Measurements from ENCODE around the gene PHACTR2.

PHACTR2 gene

GRCh38 chr6:143811501-143812157, 133.9 kb downstream of the PHACTR2 start:
- Histone ChIP-seq H3K36me3 (ENCODE audit: control insufficient read depth, insufficient read depth, low read length) (peaks cover 23% of the 10 kb centered on the region), H3K4me1 (ENCODE audit: control insufficient read depth, insufficient read depth, low read length) (no peaks in the 10 kb centered on the region), H3K9me3 (ENCODE audit: control insufficient read depth, insufficient read depth, low read depth, low read length) (no peaks in the 10 kb centered on the region), H3K4me3 (ENCODE audit: low read depth, low read length) (no peak overlapping the region), H3K27me3 (ENCODE audit: control insufficient read depth, insufficient read depth, low read length) (no peaks in the 10 kb centered on the region), H3K27ac (ENCODE audit: low read depth, low read length) (no peak overlapping the region), H3K9ac (ENCODE audit: low read length) (no peak overlapping the region)

DNA sequence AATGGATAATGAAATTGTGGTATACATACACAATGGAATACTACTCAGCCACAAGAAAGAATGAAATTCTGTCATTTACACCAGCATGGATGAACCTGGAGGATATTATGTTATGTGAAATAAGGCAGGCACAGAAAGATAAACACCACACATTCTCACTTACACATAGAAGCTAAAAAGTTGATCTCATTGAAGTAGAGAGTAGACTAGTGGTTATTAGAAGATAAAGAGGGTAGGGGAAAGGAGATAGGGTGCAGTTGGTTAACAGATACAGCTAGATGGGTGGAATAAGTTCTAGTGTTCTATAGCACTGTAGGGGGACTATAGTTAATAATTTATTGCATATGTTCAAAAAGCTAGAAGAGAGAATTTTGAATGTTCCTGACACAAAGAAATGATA, 139.9 kb downstream of the PHACTR2 start:
- Histone ChIP-seq H3K9me3 (ENCODE audit: control insufficient read depth, insufficient read depth, low read depth, low read length) (no peaks in the 10 kb centered on the region), H3K9ac (ENCODE audit: low read length) (no peak overlapping the region), H3K4me1 (ENCODE audit: control insufficient read depth, insufficient read depth, low read length) (peaks cover 5% of the 10 kb centered on the region; the same call in 1 of the 2 replicates), H3K36me3 (ENCODE audit: control insufficient read depth, insufficient read depth, low read length) (peaks cover 11% of the 10 kb centered on the region; the same call in 1 of the 2 replicates), H3K27me3 (ENCODE audit: control insufficient read depth, insufficient read depth, low read length) (no peaks in the 10 kb centered on the region), H3K27ac (ENCODE audit: low read depth, low read length) (no peak overlapping the region), H3K4me3 (ENCODE audit: low read depth, low read length) (no peak overlapping the region)

- Histone ChIP-seq H3K9ac (ENCODE audit: low read length) (no peak overlapping the region), H3K4me3 (ENCODE audit: low read depth, low read length) (no peak overlapping the region), H3K27me3 (ENCODE audit: control insufficient read depth, insufficient read depth, low read length) (no peaks in the 10 kb centered on the region), H3K36me3 (ENCODE audit: control insufficient read depth, insufficient read depth, low read length) (peaks cover 14% of the 10 kb centered on the region), H3K4me1 (ENCODE audit: control insufficient read depth, insufficient read depth, low read length) (peaks cover 9% of the 10 kb centered on the region; the same call in 1 of the 2 replicates), H3K9me3 (ENCODE audit: control insufficient read depth, insufficient read depth, low read depth, low read length) (no peaks in the 10 kb centered on the region), H3K27ac (ENCODE audit: low read depth, low read length) (no peak overlapping the region)
Measured at GRCh38 chr6:143821359-143821758, 143.6 kb downstream of the PHACTR2 start.

- no peak overlapping the region for H3K27ac ChIP-seq (ENCODE audit: low read depth, low read length)
- no peak overlapping the region for H3K9ac ChIP-seq (ENCODE audit: low read length)
- H3K4me1 ChIP-seq (ENCODE audit: control insufficient read depth, insufficient read depth, low read length) = peaks cover 9% of the 10 kb centered on the region; the same call in 1 of the 2 replicates
- no peaks in the 10 kb centered on the region for H3K9me3 ChIP-seq (ENCODE audit: control insufficient read depth, insufficient read depth, low read depth, low read length)
- H3K4me3 ChIP-seq (ENCODE audit: low read depth, low read length) = no peak overlapping the region
- H3K27me3 ChIP-seq (ENCODE audit: control insufficient read depth, insufficient read depth, low read length) = no peaks in the 10 kb centered on the region
- peaks cover 10% of the 10 kb centered on the region for H3K36me3 ChIP-seq (ENCODE audit: control insufficient read depth, insufficient read depth, low read length)
Measured at GRCh38 chr6:143822584-143823024, 144.8 kb downstream of the PHACTR2 start.

DNA sequence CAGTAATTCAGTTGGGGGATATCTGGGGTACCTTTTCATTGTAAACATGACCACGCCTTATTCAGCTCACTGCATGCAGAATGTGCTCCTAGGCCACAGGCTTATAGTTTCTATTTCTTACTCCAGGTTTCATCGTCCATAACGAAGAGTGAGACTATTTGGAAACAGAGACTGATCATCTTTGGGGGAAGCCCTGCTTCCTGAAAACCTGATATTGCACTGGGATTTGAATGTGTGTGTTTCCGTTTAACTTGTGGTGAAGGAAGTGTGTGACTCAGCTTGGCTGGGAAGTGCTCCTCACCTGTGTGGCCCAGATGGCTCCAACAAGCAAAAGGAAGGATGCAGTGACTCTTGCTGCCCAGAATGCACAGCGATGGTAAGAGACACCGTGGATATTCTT, 145.8 kb downstream of the PHACTR2 start:
- no peak overlapping the region for H3K9ac ChIP-seq (ENCODE audit: low read length)
- peaks cover 12% of the 10 kb centered on the region for H3K36me3 ChIP-seq (ENCODE audit: control insufficient read depth, insufficient read depth, low read length)
- no peaks in the 10 kb centered on the region for H3K9me3 ChIP-seq (ENCODE audit: control insufficient read depth, insufficient read depth, low read depth, low read length)
- no peaks in the 10 kb centered on the region for H3K27me3 ChIP-seq (ENCODE audit: control insufficient read depth, insufficient read depth, low read length)
- peaks cover 9% of the 10 kb centered on the region; the same call in 1 of the 2 replicates for H3K4me1 ChIP-seq (ENCODE audit: control insufficient read depth, insufficient read depth, low read length)
- no peak overlapping the region for H3K4me3 ChIP-seq (ENCODE audit: low read depth, low read length)
- H3K27ac ChIP-seq (ENCODE audit: low read depth, low read length) = no peak overlapping the region

DNA sequence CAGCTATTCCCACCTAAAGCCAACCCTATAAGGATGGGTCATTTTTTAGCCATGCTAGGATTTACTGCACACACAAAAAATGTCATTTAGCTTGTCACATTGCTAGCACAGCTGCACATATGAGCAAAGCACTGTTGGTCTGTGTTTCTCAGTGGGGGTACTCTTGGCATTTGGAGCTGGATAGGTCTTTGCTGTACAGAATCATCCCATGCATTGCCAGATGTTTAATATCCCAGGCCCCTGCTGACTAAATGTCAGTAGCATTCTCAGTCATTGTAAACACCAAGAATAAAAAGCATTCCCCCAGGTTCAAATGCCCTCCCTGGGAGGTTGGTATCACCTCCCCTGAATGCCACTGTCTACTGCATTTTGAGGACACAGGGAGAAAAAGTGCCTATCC, 150.8 kb downstream of the PHACTR2 start:
- peaks cover 4% of the 10 kb centered on the region for H3K36me3 ChIP-seq (ENCODE audit: control insufficient read depth, insufficient read depth, low read length)
- no peaks in the 10 kb centered on the region for H3K9me3 ChIP-seq (ENCODE audit: control insufficient read depth, insufficient read depth, low read depth, low read length)
- H3K27ac ChIP-seq (ENCODE audit: low read depth, low read length) = no peak overlapping the region
- H3K9ac ChIP-seq (ENCODE audit: low read length) = no peak overlapping the region
- no peak overlapping the region for H3K4me3 ChIP-seq (ENCODE audit: low read depth, low read length)
- H3K4me1 ChIP-seq (ENCODE audit: control insufficient read depth, insufficient read depth, low read length) = no peaks in the 10 kb centered on the region
- H3K27me3 ChIP-seq (ENCODE audit: control insufficient read depth, insufficient read depth, low read length) = no peaks in the 10 kb centered on the region

DNA sequence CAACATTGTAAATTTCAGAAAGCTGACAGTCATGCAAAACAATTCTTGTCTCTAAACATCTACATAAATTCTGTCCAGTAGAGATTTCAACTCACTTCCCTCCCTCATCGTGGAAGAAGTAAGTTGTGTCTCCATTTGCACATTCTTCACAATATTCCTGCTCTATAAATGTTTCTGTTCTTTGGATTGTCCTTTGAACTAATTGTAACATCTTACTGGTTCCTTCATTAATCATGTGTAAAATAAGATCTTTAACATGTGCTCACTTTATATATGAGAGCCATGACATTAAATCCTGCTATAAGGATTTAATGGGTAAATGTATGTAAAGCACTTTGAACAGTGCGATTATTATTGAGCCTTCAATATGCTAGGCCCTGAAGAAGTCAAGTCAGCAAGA, 158.4 kb downstream of the PHACTR2 start:
- no peaks in the 10 kb centered on the region for H3K36me3 ChIP-seq (ENCODE audit: control insufficient read depth, insufficient read depth, low read length)
- H3K27me3 ChIP-seq (ENCODE audit: control insufficient read depth, insufficient read depth, low read length) = no peaks in the 10 kb centered on the region
- H3K27ac ChIP-seq (ENCODE audit: low read depth, low read length) = no peak overlapping the region
- no peaks in the 10 kb centered on the region for H3K9me3 ChIP-seq (ENCODE audit: control insufficient read depth, insufficient read depth, low read depth, low read length)
- H3K4me1 ChIP-seq (ENCODE audit: control insufficient read depth, insufficient read depth, low read length) = no peaks in the 10 kb centered on the region
- no peak overlapping the region for H3K4me3 ChIP-seq (ENCODE audit: low read depth, low read length)
- no peak overlapping the region for H3K9ac ChIP-seq (ENCODE audit: low read length)

DNA sequence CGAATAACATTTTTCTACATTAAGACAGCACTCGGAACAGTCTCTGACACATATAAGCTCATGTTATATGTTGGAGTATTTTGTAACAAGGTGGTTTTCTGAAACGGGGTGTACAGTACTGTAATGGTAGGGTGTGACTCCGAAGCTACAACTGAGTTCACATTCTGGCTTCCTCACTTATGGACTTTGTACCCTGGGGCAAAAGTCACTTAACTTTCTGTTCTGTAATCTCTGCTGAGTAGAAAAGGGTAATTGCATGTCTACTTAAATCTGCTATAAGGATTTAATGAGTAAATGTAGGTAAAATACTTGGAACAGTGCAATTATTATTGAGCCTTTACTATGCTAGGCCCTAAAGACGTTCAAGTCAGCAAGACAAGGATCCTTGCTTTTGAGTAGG, 160.6 kb downstream of the PHACTR2 start:
- Histone ChIP-seq H3K4me3 (ENCODE audit: low read depth, low read length) (no peak overlapping the region), H3K9me3 (ENCODE audit: control insufficient read depth, insufficient read depth, low read depth, low read length) (no peaks in the 10 kb centered on the region), H3K27ac (ENCODE audit: low read depth, low read length) (no peak overlapping the region), H3K9ac (ENCODE audit: low read length) (no peak overlapping the region), H3K36me3 (ENCODE audit: control insufficient read depth, insufficient read depth, low read length) (no peaks in the 10 kb centered on the region), H3K27me3 (ENCODE audit: control insufficient read depth, insufficient read depth, low read length) (no peaks in the 10 kb centered on the region), H3K4me1 (ENCODE audit: control insufficient read depth, insufficient read depth, low read length) (peaks cover 4% of the 10 kb centered on the region)

GRCh38 chr6:143839196-143839595, 161.4 kb downstream of the PHACTR2 start:
- no peak overlapping the region for H3K9ac ChIP-seq (ENCODE audit: low read length)
- no peak overlapping the region for H3K27ac ChIP-seq (ENCODE audit: low read depth, low read length)
- H3K36me3 ChIP-seq (ENCODE audit: control insufficient read depth, insufficient read depth, low read length) = 0 out of 2 replicates have a peak, but pooled peaks cover 2% of the 10 kb centered on the region
- H3K4me3 ChIP-seq (ENCODE audit: low read depth, low read length) = no peak overlapping the region
- H3K9me3 ChIP-seq (ENCODE audit: control insufficient read depth, insufficient read depth, low read depth, low read length) = no peaks in the 10 kb centered on the region
- H3K27me3 ChIP-seq (ENCODE audit: control insufficient read depth, insufficient read depth, low read length) = no peaks in the 10 kb centered on the region
- H3K4me1 ChIP-seq (ENCODE audit: control insufficient read depth, insufficient read depth, low read length) = peaks cover 4% of the 10 kb centered on the region

GRCh38 chr6:143840595-143841265, 163.0 kb downstream of the PHACTR2 start:
- Histone ChIP-seq H3K9ac (ENCODE audit: low read length) (no peak overlapping the region), H3K9me3 (ENCODE audit: control insufficient read depth, insufficient read depth, low read depth, low read length) (no peaks in the 10 kb centered on the region), H3K27ac (ENCODE audit: low read depth, low read length) (no peak overlapping the region), H3K36me3 (ENCODE audit: control insufficient read depth, insufficient read depth, low read length) (peaks cover 17% of the 10 kb centered on the region), H3K4me3 (ENCODE audit: low read depth, low read length) (no peak overlapping the region), H3K27me3 (ENCODE audit: control insufficient read depth, insufficient read depth, low read length) (no peaks in the 10 kb centered on the region), H3K4me1 (ENCODE audit: control insufficient read depth, insufficient read depth, low read length) (peaks cover 4% of the 10 kb centered on the region)

GRCh38 chr6:143842461-143842901, 164.7 kb downstream of the PHACTR2 start:
- Histone ChIP-seq H3K27ac (ENCODE audit: low read depth, low read length) (peak overlapping the region; percentile 82), H3K27me3 (ENCODE audit: control insufficient read depth, insufficient read depth, low read length) (no peaks in the 10 kb centered on the region), H3K4me1 (ENCODE audit: control insufficient read depth, insufficient read depth, low read length) (peaks cover 4% of the 10 kb centered on the region)

More at GRCh38 chr6:143842461-143842901, 164.7 kb downstream of the PHACTR2 start:
- Histone ChIP-seq H3K36me3 (ENCODE audit: control insufficient read depth, insufficient read depth, low read length) (peaks cover 34% of the 10 kb centered on the region), H3K9me3 (ENCODE audit: control insufficient read depth, insufficient read depth, low read depth, low read length) (no peaks in the 10 kb centered on the region), H3K4me3 (ENCODE audit: low read depth, low read length) (peak overlapping the region; percentile 88), H3K9ac (ENCODE audit: low read length) (peak overlapping the region; percentile 88)
